Astrocyte (in vitro differentiated cells and primary cell): ENCODE results near the gene CDC14B.

Experiments
- CTCF ChIP-seq: IDR thresholded peaks from 2 replicates; pipeline ENCODE4 v1.5.1; 2011; ENCODE audit warnings: low read depth, mild to moderate bottlenecking, inconsistent platforms, low read length, moderate library complexity; ENCODE audit not compliant: insufficient read depth
- EZH2 ChIP-seq: IDR thresholded peaks from 2 replicates; pipeline ENCODE4 v1.6.1; 2012; ENCODE audit warnings: mild to moderate bottlenecking, low read length, inconsistent platforms; ENCODE audit not compliant: insufficient read depth

- no peak for TF ChIP-seq EZH2
- no peak for TF ChIP-seq CTCF
Measured at GRCh38 chr9:96460882-96461281, 158.8 kb downstream of the CDC14B start.
